Pons (tissue), 1 donor: ENCODE results near the gene FBXW2.

Experiments
- DNase-seq: peaks from one replicate; pipeline ENCODE4 v3.0.0-alpha.2; 2016; ENCODE audit warnings: low spot score

Gene FBXW2

GRCh38 chr9:120742951-120743416 is 50.2 kb downstream of the FBXW2 start:
- peak; percentile 41 for DNase-seq

- DNase-seq = no peak
These were observed 51.5 kb downstream of the FBXW2 start for GRCh38 chr9:120741701-120742100.

- DNase-seq = no peak
These were observed 52.0 kb downstream of the FBXW2 start for GRCh38 chr9:120741191-120741590.

- DNase-seq = no peak
These were observed 53.1 kb downstream of the FBXW2 start for GRCh38 chr9:120740132-120740531.

- DNase-seq = no peak
These were observed 55.6 kb downstream of the FBXW2 start for GRCh38 chr9:120737416-120738165.

- no peak for DNase-seq
These were observed 56.3 kb downstream of the FBXW2 start for GRCh38 chr9:120736881-120737280.

- no peak for DNase-seq
These were observed 57.6 kb downstream of the FBXW2 start for GRCh38 chr9:120735415-120736126.

GRCh38 chr9:120734607-120735410 is 58.4 kb downstream of the FBXW2 start:
- no peak for DNase-seq

- no peak for DNase-seq
These were observed 60.0 kb downstream of the FBXW2 start for GRCh38 chr9:120733190-120733589.

GRCh38 chr9:120730654-120731514 is 62.3 kb downstream of the FBXW2 start:
- DNase-seq = no peak

GRCh38 chr9:120729791-120730241 is 63.4 kb downstream of the FBXW2 start:
- no peak for DNase-seq

- DNase-seq = no peak
These were observed 66.7 kb downstream of the FBXW2 start for GRCh38 chr9:120726484-120726883.

GRCh38 chr9:120725907-120726306 is 67.3 kb downstream of the FBXW2 start:
- DNase-seq = no peak

GRCh38 chr9:120724757-120725400 is 68.3 kb downstream of the FBXW2 start:
- no peak for DNase-seq

- no peak for DNase-seq
These were observed 69.7 kb downstream of the FBXW2 start for GRCh38 chr9:120723565-120723964.

- no peak for DNase-seq
These were observed 72.8 kb downstream of the FBXW2 start for GRCh38 chr9:120720404-120720803.

GRCh38 chr9:120718316-120718715 is 74.9 kb downstream of the FBXW2 start:
- no peak for DNase-seq

GRCh38 chr9:120717176-120717575 is 76.0 kb downstream of the FBXW2 start:
- DNase-seq = no peak

- no peak for DNase-seq
These were observed 76.7 kb downstream of the FBXW2 start for GRCh38 chr9:120716483-120716882.

GRCh38 chr9:120715389-120715924 is 77.8 kb downstream of the FBXW2 start:
- DNase-seq = peak; percentile 62
